Measurements from ENCODE around the gene RFK.
"Not testable (repeated sequence)": the region's sequence is repeated elsewhere in the genome, so short reads cannot be mapped to it uniquely, and the experiment has no call there.

The RFK gene

DNA sequence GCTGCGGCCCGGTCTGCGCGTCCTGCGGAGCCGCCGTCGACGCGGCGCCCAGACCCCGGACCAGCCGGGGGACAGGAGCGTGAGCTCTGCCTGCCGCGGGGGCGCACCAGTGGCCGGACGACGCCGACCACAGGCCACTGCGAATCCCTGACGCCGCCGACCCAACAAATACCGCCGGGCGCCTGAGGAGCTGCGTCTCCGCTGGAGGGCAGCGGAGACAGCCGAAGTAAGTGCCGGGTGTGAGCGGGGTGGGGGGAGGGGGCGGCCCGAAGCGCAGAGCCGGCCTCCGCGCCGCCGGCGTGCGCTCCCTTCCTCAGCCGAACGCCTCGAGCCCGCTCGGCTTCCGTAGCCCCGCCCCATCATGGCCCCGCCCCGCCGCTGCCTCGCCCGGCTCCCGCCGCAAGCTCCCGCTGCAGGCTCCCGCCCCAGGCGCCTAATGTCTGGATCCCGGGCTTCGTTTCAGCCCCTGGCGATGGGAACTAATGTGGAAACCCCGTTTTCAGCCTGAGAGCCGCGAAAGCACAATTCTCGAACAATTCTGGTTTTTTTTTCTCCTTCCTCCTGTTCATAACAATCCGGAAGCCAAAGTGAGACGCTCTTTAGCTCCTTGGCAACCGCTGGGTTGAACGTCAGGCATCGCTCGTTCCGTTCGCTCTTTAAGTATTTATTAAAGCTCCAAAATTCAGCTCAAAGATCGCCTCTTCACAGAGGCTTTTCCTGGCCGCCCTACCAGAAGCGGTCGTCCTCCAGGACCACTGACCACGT lies at the start of gene RFK:
Gene RFK (minus strand): TSS at position 232 of the 765 bp plus-strand sequence. CDS start 255 bp downstream, outside the sequence.
- DNase-seq, result peak; percentile 91

DNA sequence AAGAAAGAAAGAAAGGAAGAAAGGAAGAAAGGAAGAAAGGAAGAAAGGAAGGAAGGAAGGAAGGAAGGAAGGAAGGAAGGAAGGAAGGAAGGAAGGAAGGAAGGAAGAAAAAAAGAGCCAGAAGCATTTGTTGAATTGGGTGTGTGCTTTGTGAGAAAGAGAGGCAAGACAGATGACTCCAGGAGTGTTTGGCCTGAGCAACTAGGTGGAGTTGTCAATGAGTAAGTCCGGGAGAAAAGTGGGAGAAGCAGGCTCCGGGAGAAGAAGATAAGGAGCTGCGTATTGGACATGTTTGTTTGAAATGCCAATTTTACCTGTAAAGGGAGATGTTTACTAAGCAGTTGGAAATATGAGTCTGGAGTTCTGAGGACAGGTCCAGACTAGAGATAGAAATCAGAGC lies 49.7 kb upstream of the RFK start:
- no peak for DNase-seq

DNA sequence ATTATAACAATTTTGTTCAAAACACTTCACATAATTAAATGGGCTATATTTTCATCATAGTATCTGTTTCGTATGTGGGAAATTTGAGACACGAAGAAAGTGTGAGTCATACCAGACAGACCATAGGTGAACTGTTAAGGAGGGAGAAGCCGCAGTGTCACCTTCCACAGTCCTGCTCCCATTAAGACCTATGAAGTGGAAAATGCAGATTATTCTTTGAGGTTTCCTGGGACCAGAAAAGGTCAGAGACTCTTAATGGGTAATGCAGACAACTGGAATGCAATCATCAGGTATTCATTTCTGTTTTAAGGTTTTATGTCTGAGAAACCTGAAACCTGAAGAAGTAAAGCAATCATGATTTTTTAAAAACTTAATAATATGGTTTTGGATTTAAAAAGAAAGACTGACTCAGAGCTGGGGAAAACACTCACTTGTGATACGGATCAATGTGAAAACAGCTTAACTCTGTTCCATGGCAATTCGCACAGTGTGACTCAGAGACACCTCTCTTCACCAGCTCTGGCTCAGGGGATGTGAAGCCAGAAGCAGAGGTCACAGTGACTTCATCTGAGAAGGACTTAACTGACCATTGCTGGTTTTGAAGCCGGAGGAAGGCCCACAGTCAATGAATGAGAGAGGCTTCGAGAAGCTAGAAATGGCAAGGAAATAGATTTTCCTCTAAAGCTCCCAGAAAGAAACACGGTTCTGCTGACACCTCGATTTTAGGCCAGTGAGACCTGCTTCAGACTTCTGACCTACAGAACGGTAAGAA lies 47.5 kb upstream of the RFK start:
- DNase-seq, result no peak

DNA sequence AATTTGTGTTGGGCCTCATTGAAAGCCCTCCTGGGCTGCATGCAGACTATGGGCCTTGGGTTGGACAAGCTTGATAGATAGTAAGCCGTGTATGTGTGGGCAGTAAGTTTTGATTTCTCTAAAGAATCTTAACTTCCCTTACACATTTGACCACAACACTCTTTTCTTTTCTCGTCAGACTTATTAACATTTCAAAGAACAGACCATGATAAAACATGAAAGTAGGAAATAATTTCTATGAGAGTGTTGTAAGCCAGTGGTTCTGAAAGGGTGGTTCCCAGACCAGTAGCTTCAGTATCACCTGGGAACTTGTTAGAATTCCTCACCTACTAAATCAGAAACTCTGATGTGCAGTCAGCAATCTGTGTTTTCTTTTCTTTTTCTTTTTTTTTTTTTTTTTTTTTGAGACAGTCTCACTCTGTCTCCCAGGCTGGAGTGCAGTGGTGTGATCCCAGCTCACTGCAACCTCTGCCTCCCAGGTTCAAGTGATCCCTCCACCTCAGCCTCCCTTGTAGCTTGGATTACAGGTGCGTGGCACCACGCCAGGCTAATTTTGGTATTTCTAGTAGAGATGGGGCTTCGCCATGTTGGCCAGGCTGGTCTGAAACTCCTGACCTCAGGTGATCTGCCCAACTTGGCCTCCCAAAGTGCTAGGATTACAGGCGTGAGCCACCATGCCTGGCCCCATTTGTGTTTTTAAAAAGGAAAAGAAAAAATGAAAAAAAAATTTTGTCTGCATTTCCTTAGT lies 44.8 kb upstream of the RFK start:
- DNase-seq, result no peak

DNA sequence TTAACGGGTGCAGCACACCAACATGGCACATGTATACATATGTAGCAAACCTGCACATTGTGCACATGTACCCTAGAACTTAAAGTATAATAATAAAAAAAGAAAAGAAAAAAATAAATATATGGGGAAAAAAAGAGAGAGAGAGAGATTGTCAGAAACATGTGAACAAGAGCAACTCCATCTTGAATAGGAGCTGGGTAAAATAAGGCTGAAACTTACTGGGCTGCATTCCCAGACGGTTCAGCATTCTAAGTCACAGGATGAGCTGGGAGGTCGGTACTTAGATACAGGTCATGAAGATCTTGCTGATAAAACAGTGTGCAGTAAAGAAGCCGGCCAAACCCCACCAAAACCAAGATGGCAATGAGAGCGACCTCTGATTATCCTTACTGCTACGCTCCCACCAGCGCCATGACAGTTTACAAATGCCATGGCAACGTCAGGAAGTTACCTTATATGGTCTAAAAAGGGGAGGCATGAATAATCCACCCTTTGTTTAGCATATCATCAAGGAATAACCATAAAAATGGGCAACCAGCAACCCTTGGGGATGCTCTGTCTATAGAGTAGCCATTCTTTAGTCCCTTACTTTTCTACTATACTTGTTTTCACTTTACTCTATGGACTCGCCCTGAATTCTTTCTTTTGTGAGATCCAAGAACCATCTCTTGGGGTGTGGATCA lies 42.9 kb upstream of the RFK start:
- not testable (repeated sequence) for DNase-seq

DNA sequence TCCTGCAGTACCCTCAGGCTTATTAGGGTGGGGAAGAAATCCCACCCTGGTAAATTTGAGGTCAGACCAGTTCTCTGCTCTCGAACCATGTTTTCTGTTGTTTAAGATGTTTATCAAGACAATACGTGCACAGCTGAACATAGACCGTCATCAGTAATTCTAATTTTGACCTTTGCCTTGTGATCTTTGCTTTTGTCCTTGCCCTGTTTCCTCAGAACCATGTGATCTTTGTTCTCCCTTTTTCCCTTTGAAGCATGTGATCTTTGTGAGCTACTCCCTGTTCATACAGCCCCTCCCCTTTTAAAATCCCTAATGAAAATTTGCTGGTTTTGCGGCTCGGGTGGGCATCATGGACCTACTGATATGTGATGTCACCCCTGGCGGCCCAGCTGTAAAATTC lies 40.7 kb upstream of the RFK start:
- not testable (repeated sequence) for DNase-seq

DNA sequence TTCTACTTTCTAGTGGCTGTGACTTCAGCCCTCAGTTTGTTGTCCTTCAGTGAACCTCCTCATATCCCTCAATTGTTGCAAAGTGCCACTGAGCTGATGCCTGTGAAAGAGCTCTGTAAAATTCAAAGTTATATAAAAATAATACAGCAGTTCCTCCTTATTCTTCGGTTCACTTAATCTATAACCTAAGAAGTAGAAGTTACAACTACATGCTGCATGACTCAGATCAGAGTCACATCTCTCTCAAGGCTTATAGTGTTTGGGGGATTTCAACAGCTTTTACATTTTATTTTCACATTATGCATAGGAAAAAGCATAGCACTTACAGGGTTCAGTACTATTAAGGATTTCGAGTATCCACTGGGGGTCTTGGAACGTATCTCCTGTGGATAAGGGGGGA lies 39.6 kb upstream of the RFK start:
- DNase-seq, result no peak

DNA sequence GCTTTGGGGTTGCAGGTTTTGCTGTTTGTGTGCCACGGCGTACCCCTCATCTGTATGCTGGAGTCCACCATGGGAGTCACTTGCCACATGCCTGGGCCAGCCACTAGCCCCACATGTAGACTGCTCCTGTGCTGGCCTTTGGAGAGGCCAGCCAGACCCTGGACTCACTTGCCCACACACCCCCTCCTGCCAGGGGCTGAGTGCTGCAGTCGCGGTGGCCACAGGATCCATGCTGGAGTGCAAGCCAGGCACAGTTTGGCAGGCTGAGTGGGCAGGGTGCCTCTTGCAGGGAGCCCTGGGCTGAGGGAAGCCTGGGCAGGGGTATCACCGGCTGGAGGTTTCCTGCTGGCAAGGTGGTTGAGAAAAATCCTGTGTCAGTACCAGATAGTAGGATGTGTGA lies 39.2 kb upstream of the RFK start:
- no peak for DNase-seq

DNA sequence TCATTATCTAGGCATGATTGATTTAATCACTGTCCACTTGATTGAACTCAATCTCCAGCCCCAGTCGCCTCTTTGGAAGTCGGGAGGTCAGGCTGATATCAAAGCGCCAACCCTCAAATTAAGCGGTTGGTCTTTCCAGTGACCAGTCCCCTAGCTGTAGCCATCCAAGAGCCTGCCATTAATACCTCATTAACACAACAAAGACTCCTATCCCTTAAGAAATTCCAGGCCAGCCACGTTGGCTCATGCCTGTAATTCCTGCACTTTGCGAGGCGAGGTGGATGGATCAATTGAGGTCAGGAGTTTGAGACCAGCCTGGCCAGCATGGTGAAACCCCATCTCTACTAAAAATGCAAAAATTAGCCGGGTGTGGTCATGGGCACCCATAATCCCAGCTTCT lies 37.4 kb upstream of the RFK start:
- DNase-seq, result no peak

DNA sequence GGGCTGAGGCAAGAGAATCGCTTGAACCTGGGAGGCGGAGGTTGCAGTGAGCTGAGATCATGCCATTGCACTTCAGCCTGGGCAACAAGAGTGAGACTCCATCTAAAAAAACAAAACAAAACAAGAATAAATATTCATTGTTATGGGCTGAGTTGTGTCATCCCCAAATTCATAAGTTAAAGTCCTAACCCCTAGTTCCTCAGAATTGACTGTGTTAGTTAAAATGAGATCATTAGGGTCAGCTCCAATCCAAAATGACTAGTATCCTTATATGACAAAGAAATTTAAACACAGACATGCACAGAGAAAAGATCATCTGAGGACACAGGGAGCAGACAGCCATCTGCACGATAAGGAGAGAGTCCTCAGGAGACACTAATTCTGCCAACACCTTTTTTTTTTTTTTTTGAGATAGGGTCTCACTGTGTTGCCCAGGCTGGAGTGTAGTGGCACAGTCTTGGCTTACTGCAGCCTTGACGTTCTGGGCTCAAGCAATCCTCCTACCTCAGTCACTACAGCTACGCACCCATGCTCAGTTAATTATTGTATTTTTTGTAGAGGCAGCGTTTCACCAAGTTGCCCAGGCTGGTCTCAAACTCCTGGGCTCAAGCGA lies 32.7 kb upstream of the RFK start:
- DNase-seq, result no peak

DNA sequence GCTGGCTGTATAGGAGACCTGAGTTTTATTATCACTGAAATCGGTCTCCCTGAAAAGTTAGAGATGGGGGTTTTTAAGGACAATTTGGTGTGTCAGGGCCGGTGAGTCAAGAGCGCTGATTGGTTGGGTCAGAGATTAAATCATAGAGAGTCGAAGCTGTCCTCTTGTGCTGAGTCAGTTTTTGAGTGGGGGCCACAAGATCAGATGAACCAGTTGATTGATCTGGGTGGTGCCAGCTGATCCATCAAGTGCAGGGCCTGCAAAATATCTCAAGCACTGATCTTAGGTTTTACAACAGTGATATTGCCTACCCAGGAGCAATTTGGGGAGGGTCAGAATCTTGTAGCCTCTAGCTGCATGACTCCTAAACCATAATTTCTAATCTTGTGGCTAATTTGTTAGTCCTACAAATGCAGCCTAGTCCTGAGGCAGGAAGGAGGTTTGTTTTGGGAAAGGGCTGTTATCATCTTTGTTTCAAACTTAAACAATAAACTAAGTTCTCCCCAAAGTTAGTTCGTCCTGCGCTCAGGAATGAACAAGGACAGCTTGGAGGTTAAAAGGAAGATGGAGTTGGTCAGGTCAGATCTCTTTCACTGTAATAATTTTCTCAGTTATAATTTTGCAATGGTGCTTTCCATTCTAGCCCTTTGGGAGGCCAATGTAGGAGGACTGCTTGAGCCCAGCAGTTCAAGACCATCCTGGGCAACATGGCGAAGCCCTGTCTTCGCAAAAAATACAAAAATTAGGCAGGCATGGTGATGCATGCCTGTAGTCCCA lies 31.6 kb upstream of the RFK start:
- DNase-seq, result no peak

DNA sequence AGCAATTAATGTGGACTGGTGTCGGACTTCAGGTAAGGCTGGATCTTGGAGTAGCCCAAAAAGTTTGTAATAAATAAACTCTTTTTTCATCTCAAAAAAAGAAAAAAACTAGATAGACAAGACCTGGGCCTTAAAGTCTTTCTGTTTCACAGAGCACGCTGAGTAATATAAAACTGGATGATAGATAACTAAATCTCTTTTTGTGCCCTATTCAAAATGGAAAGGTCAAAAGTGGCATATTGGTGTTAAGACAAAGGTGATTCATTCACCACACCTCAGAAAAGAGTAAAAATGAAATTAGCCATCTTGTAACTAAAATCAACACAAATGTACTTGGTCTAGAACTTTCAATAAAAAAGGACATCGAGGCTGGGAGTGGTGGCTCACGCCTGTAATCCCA lies 30.3 kb upstream of the RFK start:
- DNase-seq, result no peak

DNA sequence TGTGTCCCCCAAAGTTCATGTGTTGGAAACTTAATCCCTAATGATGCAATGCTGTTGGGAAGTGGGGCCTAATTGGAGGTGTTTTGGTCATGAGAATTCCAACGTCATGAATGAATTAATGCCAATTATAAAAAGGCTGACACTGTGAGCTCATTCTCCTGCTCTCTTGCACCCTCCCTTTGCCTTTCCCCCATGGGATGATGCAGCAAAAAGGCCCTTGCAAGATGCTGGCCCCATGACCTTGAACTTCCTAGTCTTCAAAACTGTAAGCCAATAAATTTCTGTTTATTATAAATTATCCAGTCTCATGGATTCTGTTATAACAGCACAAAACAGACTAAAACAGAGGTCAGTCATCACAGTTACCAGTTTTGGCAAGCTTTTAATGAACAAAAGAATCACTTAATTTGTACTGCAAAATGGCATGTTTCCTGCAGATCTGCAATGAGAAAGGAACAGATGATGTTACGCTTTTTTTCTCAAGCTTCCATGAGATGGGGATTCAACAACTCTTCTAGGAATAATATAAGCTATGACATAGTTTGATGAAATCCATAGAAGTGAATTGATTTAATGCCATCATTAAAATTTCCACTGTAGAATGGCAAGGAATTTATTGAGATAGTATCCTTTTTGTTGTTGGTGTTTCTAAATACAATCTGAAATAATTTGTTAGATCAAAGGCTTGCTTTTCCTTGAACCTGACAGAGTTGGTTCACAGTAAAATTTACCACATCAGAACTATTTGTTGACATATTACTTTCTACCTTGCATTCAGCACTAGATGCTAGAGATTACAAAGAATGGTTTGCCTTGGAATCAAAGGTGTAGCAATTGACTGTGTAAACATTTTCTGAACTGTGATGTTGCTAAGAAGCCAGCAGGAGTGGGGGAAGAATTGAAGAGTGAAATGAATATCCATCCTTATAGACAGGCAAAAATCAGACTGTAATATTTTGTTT lies 29.3 kb upstream of the RFK start:
- DNase-seq, result no peak

DNA sequence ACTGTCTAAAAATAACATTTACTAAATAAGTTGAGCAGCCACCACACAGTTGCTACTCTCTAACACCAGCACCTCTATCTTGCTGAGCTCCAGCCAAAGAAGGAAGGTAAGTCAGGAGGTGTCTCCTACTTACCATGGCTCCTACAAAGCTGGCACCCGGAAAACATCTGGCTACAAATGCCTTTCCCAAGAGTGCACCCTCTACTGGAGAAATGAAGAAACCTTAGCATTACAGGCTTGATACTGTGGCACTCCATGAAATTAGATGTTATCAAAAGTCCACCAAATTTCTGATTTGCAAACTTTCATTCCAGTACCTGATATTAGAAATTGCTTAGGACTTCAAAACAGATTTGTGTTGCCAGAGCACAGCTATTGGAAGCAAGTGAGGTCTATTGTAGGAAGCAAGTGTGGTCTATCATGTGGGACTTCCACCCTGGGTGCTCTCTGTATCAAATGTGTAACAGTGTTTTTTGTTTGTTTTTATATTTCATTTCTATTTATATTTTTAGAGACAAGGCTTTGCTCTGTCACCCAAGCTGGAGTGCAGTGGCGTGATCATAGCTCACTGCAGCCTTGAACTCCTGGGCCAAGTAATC lies 25.7 kb upstream of the RFK start:
- no peak for DNase-seq

DNA sequence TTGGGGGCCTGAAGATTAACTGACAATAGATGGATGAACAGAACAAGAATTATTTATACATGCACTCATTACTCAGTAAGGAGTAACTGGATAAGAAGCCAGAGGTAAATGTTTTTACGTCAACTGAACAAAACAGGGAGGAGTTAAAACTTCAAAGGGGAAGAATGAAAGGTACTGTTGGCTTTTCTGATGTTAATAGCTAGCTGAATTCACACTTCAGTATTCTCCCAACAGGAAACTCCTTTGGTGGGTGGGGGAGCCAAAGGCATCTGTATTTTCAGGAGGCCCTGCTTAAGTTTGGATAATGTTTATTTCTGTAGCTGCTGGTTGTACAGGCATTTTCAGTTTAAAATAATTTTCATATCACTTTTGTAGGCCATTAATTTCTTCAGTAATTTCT lies 23.2 kb upstream of the RFK start:
- no peak for DNase-seq

DNA sequence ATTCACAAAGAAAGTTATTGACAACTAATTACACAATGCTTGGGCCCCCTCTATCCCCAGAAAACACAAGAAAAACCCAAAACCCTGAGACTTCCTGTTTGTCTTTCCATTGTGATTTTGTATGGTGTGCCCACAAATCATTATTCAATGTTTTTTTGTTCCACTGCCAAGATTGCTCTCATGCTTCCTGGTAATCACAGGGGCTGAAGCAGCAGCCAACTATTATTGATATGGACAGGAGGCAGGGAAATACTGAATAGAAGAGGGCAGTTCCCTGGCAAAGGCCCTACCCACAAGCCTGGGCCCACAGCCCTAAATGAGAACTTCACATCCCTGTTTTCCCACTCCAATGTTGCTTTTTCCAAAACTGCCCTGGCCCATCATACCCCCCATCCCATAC lies 21.5 kb upstream of the RFK start:
- DNase-seq, result no peak

DNA sequence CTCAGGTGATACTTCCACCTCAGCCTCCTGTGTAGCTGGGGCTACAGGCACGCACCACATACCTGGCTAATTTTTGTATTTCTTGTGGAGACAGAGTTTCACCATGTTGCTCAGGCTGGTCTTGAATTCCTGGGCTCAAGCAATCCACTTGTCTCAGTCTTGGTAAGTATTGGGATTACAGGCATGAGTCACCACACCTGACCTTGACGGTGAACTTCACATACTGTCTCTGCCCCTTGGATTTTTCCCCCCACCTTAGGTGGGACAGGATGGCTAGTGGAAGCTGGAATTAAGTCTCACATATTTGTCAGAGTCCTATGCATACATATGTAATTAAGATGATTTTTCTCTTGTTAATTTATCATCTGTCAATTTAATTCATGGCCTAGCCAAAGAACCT lies 20.9 kb upstream of the RFK start:
- DNase-seq, result no peak

DNA sequence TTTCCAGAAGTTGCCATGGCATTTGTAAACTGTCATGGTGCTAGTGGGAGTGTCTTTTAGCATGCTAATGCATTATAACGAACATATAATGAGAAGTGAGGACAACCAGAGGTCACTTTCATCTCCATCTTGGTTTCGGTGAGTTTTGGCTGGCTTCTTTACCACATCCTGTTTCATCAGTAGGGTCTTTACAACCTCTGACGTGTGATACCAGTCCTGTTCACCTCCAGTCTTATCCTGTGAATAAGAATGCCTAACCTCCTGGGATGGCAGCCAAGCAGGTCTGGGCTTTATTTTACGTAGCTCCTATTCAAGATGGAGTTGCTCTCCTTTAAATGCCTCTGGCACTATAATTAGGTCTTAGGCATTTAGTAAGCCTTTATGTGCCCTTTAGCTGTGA lies 20.4 kb upstream of the RFK start:
- no peak for DNase-seq

DNA sequence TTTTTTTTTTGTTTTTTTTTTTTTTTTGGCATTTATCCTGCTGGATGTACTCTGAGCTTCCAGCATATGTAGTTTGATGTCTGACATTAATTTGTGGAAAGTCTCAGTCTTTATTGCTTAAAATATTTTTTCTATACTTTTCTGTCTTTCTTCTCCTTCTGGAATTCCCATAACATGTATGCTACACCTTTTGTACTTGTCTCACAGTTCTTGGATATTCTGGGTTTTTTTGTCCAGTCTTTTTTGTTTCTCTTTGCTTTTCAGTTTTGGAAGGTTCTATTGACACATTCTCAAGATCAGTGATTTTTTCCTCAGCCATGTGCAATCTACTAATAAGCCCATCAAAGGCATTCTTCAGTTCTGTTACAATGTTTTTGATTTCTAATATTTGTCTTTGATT lies 19.4 kb upstream of the RFK start:
- DNase-seq, result no peak

DNA sequence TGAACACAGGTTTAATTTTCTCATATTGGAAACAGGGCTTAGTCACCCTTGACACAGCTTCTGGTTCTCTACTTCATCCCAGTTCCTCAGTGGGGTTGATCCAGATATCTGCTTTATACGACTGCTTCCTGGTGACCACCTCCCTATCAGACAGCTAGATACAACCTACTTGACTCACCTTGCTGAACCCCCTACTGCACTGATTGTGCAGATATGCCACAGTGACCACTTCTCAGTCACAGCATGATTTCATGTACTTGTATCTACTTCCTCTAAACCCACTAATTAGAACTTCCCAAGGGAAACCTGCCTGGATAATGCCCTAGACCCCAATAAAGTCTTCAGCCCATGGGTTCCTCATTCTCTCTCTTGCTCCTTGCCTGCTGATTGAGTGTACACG lies 18.4 kb upstream of the RFK start:
- no peak for DNase-seq
